C4-2B (cell line): ENCODE measurements around the gene NHSL2.
"Not testable (repeated sequence)": the region's sequence is repeated elsewhere in the genome, so short reads cannot be mapped to it uniquely, and the experiment has no call there.

Source experiments
- H3K27ac ChIP-seq: fragments of 450-650 bp; 2 replicates; pipeline ENCODE4 v1.5.1; 2017
- CTCF ChIP-seq: fragments of 450-650 bp; conservative IDR thresholded peaks from 2 replicates; pipeline ENCODE4 v1.5.1; 2017; ENCODE audit warnings: mild to moderate bottlenecking
- ZFX ChIP-seq: fragments of 450-650 bp; IDR thresholded peaks from 2 replicates; pipeline ENCODE4 v1.6.1; 2017

The NHSL2 gene

GRCh38 chrX:72165551-72165950, 254.9 kb downstream of the NHSL2 start:
- TF ChIP-seq CTCF (no peak), ZFX (no peak)
- H3K27ac ChIP-seq, result no peak overlapping the region

- H3K27ac ChIP-seq, result no peak overlapping the region
- TF ChIP-seq ZFX, result no peak
- TF ChIP-seq CTCF, result no peak
Observed at GRCh38 chrX:72169008-72169728, 258.5 kb downstream of the NHSL2 start.

- not testable (repeated sequence) for H3K27ac ChIP-seq
Observed at GRCh38 chrX:72176289-72176688, 265.6 kb downstream of the NHSL2 start.

GRCh38 chrX:72176981-72177380, 266.3 kb downstream of the NHSL2 start:
- H3K27ac ChIP-seq, result no peak overlapping the region
- no peak for TF ChIP-seq CTCF
- TF ChIP-seq ZFX, result no peak

GRCh38 chrX:72180539-72180938, 269.9 kb downstream of the NHSL2 start:
- peak overlapping the region; percentile 75; the same call in 1 of the 2 replicates for H3K27ac ChIP-seq
- TF ChIP-seq CTCF (no peak), ZFX (no peak)

GRCh38 chrX:72181178-72182125, 270.8 kb downstream of the NHSL2 start, which contains the start of gene PIN4:
PIN4 (plus strand) TSS chrX:72181757; CDS start chrX:72181786, 29 bp downstream.
- no peak for TF ChIP-seq ZFX
- no peak for TF ChIP-seq CTCF
- peak within 1 kb of the TSS; percentile 75 for H3K27ac ChIP-seq

- TF ChIP-seq CTCF (no peak), ZFX (no peak)
- no peak overlapping the region for H3K27ac ChIP-seq
Observed at GRCh38 chrX:72182924-72183323, 272.3 kb downstream of the NHSL2 start.
